ENCODE data around the gene SH2B3.

GRCh38 chr12:111437816-111438454, 32.2 kb downstream of the SH2B3 start:
- TF ChIP-seq POLR2A (IDR thresholded peaks at IDR 0.05) (no peak), CTCF (IDR thresholded peaks at IDR 0.05) (no peak)

Data from thyroid gland (tissue), 4 donors.